HEK293 (cell line): ENCODE measurements around the gene COX20.
A peak's percentile ranks its signal among the peaks of the same experiment; 100 is the strongest.

Experiments
- CTCF ChIA-PET: fragments of 350-600 bp; formaldehyde crosslinking; extraction: SDS; loops from one replicate; lab custom pipeline; 2021; ENCODE audit warnings: antibody characterized with exemption; lab: Yijun Ruan, JAX
- POLR2A ChIA-PET: fragments of 300-600 bp; formaldehyde crosslinking; extraction: SDS; loops from one replicate; lab custom pipeline; 2020; ENCODE audit warnings: antibody characterized with exemption, inconsistent platforms; lab: Yijun Ruan, JAX
- H3K27ac ChIP-seq: fragments of 200-500 bp; sonication (Bioruptor generic); 2 replicates; pipeline ENCODE4 v1.5.1; 2014; ENCODE audit warnings: low read depth, low read length, control low read depth, inconsistent platforms; ENCODE audit errors: extremely low read depth
- H3K36me3 ChIP-seq, 2 experiments: fragments of 200-500 bp in 1 of 2; sonication (Bioruptor generic) in 1 of 2; 1 replicate in 1 of 2; 2 replicates in 1 of 2; pipeline ENCODE4 v1.5.1; 2014 to 2017; ENCODE audit warnings: inconsistent platforms in 2 of 2, low read length in 2 of 2; ENCODE audit not compliant: control insufficient read depth in 2 of 2, insufficient read depth in 1 of 2
- H3K4me1 ChIP-seq: fragments of 200-500 bp; sonication (Bioruptor generic); 2 replicates; pipeline ENCODE4 v1.5.1; 2014; ENCODE audit warnings: mild to moderate bottlenecking, low read length, inconsistent platforms; ENCODE audit not compliant: control insufficient read depth, insufficient read depth
- H3K4me3 ChIP-seq: 2 replicates; pipeline ENCODE4 v1.5.1; 2011; ENCODE audit warnings: low read depth, mild to moderate bottlenecking, control low read depth, low read length, moderate library complexity
- H3K9me3 ChIP-seq: fragments of 200-500 bp; sonication (Bioruptor generic); 2 replicates; pipeline ENCODE4 v1.5.1; 2014; ENCODE audit warnings: low read depth, low read length, inconsistent platforms; ENCODE audit not compliant: control insufficient read depth, insufficient read depth
- BCL11B ChIP-seq: fragments of 450-650 bp; formaldehyde crosslinking; IDR thresholded peaks from 2 replicates; pipeline ENCODE4 v1.5.1; 2016; ENCODE audit warnings: low read depth, missing biosample characterization, missing genetic modification characterization
- KLF7 ChIP-seq: fragments of 450-650 bp; formaldehyde crosslinking; IDR thresholded peaks from 2 replicates; pipeline ENCODE4 v1.5.1; 2016; ENCODE audit warnings: missing biosample characterization, missing genetic modification characterization, borderline replicate concordance
- OVOL3 ChIP-seq: fragments of 450-650 bp; formaldehyde crosslinking; IDR thresholded peaks from 2 replicates; pipeline ENCODE4 v1.5.1; 2016; ENCODE audit warnings: missing biosample characterization, missing genetic modification characterization
- PRDM10 ChIP-seq: fragments of 450-650 bp; formaldehyde crosslinking; IDR thresholded peaks from 2 replicates; pipeline ENCODE4 v1.5.1; 2016; ENCODE audit warnings: missing biosample characterization, missing genetic modification characterization
- PRDM4 ChIP-seq: fragments of 450-650 bp; formaldehyde crosslinking; IDR thresholded peaks from 2 replicates; pipeline ENCODE4 v1.5.1; 2017; ENCODE audit warnings: missing biosample characterization, missing genetic modification characterization
- WT1 ChIP-seq: fragments of 450-650 bp; formaldehyde crosslinking; IDR thresholded peaks from 2 replicates; pipeline ENCODE4 v1.5.1; 2016; ENCODE audit warnings: missing biosample characterization, missing genetic modification characterization
- ZBTB17 ChIP-seq: fragments of 450-650 bp; formaldehyde crosslinking; IDR thresholded peaks from 2 replicates; pipeline ENCODE4 v1.5.1; 2016; ENCODE audit warnings: missing biosample characterization, missing genetic modification characterization
- ZBTB48 ChIP-seq: fragments of 450-650 bp; formaldehyde crosslinking; IDR thresholded peaks from 2 replicates; pipeline ENCODE4 v1.5.1; 2016; ENCODE audit warnings: missing biosample characterization, missing genetic modification characterization
- ZEB2 ChIP-seq: fragments of 450-650 bp; formaldehyde crosslinking; IDR thresholded peaks from 2 replicates; pipeline ENCODE4 v1.5.1; 2016; ENCODE audit warnings: missing biosample characterization, missing genetic modification characterization
- ZNF175 ChIP-seq: fragments of 450-650 bp; formaldehyde crosslinking; IDR thresholded peaks from 2 replicates; pipeline ENCODE4 v1.5.1; 2016; ENCODE audit warnings: missing biosample characterization, missing genetic modification characterization
- ZNF416 ChIP-seq: fragments of 450-650 bp; formaldehyde crosslinking; IDR thresholded peaks from 2 replicates; pipeline ENCODE4 v1.5.1; 2016; ENCODE audit warnings: missing biosample characterization, missing genetic modification characterization
- ZNF555 ChIP-seq: fragments of 450-650 bp; formaldehyde crosslinking; conservative IDR thresholded peaks from 2 replicates; pipeline ENCODE4 v1.5.1; 2017; ENCODE audit warnings: missing biosample characterization, mild to moderate bottlenecking, missing genetic modification characterization, inconsistent platforms
- ZNF560 ChIP-seq: fragments of 450-650 bp; formaldehyde crosslinking; IDR thresholded peaks from 2 replicates; pipeline ENCODE4 v1.5.1; 2017; ENCODE audit warnings: missing biosample characterization, missing genetic modification characterization, borderline replicate concordance
- ZNF600 ChIP-seq: fragments of 450-650 bp; formaldehyde crosslinking; IDR thresholded peaks from 2 replicates; pipeline ENCODE4 v1.5.1; 2016; ENCODE audit warnings: missing biosample characterization, missing genetic modification characterization
- ZNF664 ChIP-seq: fragments of 450-650 bp; formaldehyde crosslinking; IDR thresholded peaks from 2 replicates; pipeline ENCODE4 v1.5.1; 2016; ENCODE audit warnings: missing biosample characterization, missing genetic modification characterization
- ZNF677 ChIP-seq: fragments of 450-650 bp; IDR thresholded peaks from 2 replicates; pipeline ENCODE4 v1.5.0; 2018; ENCODE audit warnings: missing biosample characterization, mild to moderate bottlenecking, missing genetic modification characterization, moderate library complexity
- ZSCAN16 ChIP-seq: fragments of 450-650 bp; formaldehyde crosslinking; IDR thresholded peaks from 2 replicates; pipeline ENCODE4 v1.5.1; 2016; ENCODE audit warnings: missing biosample characterization, missing genetic modification characterization
- ZSCAN30 ChIP-seq: fragments of 450-650 bp; IDR thresholded peaks from 2 replicates; pipeline ENCODE4 v1.5.1; 2018; ENCODE audit warnings: missing biosample characterization, mild to moderate bottlenecking, missing genetic modification characterization, moderate library complexity
- TF ChIP-seq, protein P1 (sequence below): sonication (generic); formaldehyde crosslinking; IDR thresholded peaks from 2 replicates; pipeline ENCODE4 v1.8.1; 2022; ENCODE audit warnings: mild to moderate bottlenecking, moderate library complexity, missing genetic modification reagents
- TF ChIP-seq, protein P2 (sequence below): fragments of 450-650 bp; formaldehyde crosslinking; IDR thresholded peaks from 2 replicates; pipeline ENCODE4 v1.5.1; 2016; ENCODE audit warnings: missing biosample characterization, missing genetic modification characterization
- TF ChIP-seq, protein P3 (sequence below): fragments of 450-650 bp; formaldehyde crosslinking; IDR thresholded peaks from 2 replicates; pipeline ENCODE4 v1.5.1; 2017; ENCODE audit warnings: missing biosample characterization, missing genetic modification characterization

COX20 gene

DNA sequence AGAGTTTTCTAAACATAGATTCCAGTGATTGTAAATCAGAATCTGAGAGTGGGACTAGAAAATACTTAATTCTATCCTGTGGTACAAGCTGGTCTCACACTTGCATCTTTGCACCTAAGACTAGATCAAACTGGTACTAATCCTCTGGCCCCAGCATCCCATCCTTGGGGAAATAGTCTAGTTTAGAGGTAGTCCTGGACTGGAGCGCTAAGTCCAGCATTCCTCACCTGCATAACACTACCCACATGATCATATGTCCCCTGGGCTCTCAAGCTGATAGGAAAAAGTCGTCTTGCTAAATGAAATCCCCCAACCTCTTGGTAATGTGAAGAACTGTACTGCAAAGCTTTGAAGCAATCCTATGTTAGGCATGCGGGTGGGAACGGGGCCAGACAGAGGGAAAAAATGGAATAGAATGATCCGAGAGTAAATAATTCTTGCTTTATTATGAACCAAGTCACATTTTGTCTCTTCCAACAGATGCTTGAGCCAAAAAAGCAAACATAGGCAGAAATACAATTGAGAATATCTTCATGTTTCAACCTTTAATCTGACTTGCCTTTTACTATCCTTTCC, 4.8 kb downstream of the COX20 start:
- H3K9me3 ChIP-seq: no peaks in the 10 kb centered on the region
- no peak overlapping the region for H3K27ac ChIP-seq
- peaks cover 10% of the 10 kb centered on the region; the same call in 1 of the 2 replicates for H3K4me1 ChIP-seq
- POLR2A ChIA-PET: interaction anchor here (0.6 to 1.4 kb wide), 4 partner anchors 24 to 782 kb away, joined by 3 to 6 read pairs (median 3); a partner anchor contains a TSS
- peaks cover 37 to 67% of the 10 kb centered on the region in 2 experiments for H3K36me3 ChIP-seq
- CTCF ChIA-PET: interaction anchor here (0.5 to 1.8 kb wide), 3 partner anchors 21 to 406 kb away, joined by 4 to 6 read pairs (median 5); no protein-coding TSS in a partner anchor
- no peak overlapping the region for H3K4me3 ChIP-seq
- no peak for TF ChIP-seq ZNF560
- TF ChIP-seq WT1 (tag by site-specific recombination): peak; percentile 15; the same call in 1 of the 2 replicates
- no peak for TF ChIP-seq BCL11B (tag by site-specific recombination)
- 0 out of 2 replicates have a peak, but pooled peaks have one; percentile 30 for TF ChIP-seq ZSCAN30 (tag by site-specific recombination)
- TF ChIP-seq ZNF416 (tag by site-specific recombination): no peak
- TF ChIP-seq ZNF677 (tag by site-specific recombination): no peak
- peak; percentile 39; the same call in 1 of the 2 replicates for TF ChIP-seq PRDM10 (tag by site-specific recombination)
- TF ChIP-seq, protein P1, sequence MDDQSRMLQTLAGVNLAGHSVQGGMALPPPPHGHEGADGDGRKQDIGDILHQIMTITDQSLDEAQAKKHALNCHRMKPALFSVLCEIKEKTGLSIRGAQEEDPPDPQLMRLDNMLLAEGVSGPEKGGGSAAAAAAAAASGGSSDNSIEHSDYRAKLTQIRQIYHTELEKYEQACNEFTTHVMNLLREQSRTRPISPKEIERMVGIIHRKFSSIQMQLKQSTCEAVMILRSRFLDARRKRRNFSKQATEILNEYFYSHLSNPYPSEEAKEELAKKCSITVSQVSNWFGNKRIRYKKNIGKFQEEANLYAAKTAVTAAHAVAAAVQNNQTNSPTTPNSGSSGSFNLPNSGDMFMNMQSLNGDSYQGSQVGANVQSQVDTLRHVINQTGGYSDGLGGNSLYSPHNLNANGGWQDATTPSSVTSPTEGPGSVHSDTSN (CRISPR knock-in tag): no peak
- peak; percentile 95 for TF ChIP-seq ZNF600
- no peak for TF ChIP-seq KLF7 (tag by site-specific recombination)
- no peak for TF ChIP-seq PRDM4 (tag by site-specific recombination)
- TF ChIP-seq, protein P2, sequence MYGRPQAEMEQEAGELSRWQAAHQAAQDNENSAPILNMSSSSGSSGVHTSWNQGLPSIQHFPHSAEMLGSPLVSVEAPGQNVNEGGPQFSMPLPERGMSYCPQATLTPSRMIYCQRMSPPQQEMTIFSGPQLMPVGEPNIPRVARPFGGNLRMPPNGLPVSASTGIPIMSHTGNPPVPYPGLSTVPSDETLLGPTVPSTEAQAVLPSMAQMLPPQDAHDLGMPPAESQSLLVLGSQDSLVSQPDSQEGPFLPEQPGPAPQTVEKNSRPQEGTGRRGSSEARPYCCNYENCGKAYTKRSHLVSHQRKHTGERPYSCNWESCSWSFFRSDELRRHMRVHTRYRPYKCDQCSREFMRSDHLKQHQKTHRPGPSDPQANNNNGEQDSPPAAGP (tag by site-specific recombination): no peak
- no peak for TF ChIP-seq ZNF175
- TF ChIP-seq ZEB2: no peak
- TF ChIP-seq ZNF664 (tag by site-specific recombination): no peak
- no peak for TF ChIP-seq ZSCAN16 (tag by site-specific recombination)
- TF ChIP-seq OVOL3 (tag by site-specific recombination): no peak
- TF ChIP-seq, protein P3, sequence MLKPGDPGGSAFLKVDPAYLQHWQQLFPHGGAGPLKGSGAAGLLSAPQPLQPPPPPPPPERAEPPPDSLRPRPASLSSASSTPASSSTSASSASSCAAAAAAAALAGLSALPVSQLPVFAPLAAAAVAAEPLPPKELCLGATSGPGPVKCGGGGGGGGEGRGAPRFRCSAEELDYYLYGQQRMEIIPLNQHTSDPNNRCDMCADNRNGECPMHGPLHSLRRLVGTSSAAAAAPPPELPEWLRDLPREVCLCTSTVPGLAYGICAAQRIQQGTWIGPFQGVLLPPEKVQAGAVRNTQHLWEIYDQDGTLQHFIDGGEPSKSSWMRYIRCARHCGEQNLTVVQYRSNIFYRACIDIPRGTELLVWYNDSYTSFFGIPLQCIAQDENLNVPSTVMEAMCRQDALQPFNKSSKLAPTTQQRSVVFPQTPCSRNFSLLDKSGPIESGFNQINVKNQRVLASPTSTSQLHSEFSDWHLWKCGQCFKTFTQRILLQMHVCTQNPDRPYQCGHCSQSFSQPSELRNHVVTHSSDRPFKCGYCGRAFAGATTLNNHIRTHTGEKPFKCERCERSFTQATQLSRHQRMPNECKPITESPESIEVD (tag by site-specific recombination): peak; percentile 48
- TF ChIP-seq ZNF555: no peak
- TF ChIP-seq ZBTB17 (tag by site-specific recombination): no peak
- no peak for TF ChIP-seq ZBTB48 (tag by site-specific recombination)
